Measurements from ENCODE around the gene KRTAP10-8. TPM values are rescaled to one million over a fixed set of nuclear protein-coding genes. Genes with fewer than 3 reads are reported as not detected.

KRTAP10-8 gene
- total RNA-seq, 1 donor from 2014 or later = not detected

DNA sequence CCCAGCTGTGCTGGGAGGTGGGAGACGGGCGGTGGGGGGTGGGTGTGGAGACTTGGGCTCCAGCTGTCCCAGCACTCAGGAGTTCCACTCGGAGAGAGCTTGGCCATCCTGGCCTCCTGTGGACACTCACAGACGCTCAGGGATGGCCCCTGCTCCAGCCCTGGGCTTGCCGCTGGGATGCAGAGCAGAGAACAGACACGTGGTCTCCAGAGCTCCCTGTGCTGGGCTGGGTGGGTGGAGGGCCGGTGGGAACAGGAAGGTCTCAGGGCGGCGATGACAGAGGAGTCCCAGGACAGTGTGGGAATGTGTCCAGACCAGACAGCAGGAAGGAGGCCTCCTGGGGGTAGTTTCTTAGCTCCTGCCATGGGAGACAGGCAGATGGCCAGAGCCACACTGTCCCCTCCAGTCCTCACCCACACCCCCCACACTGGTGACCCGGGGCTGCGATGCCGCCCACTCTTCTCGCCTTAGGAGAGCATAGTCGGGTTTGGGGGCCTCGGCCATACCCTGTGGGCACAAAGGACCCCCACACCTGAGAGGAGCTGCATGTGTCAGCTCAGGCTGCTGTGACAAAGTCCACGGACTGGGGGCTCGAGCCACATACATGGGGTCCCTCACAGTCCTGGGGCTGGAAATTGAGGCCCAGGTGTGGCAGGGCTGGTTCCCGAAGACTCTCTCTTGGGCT lies 17.0 kb downstream of the KRTAP10-8 start:
- no peaks in the 10 kb centered on the region for H4K20me1 ChIP-seq (ENCODE audit: low read depth)
- TF ChIP-seq, protein P1, sequence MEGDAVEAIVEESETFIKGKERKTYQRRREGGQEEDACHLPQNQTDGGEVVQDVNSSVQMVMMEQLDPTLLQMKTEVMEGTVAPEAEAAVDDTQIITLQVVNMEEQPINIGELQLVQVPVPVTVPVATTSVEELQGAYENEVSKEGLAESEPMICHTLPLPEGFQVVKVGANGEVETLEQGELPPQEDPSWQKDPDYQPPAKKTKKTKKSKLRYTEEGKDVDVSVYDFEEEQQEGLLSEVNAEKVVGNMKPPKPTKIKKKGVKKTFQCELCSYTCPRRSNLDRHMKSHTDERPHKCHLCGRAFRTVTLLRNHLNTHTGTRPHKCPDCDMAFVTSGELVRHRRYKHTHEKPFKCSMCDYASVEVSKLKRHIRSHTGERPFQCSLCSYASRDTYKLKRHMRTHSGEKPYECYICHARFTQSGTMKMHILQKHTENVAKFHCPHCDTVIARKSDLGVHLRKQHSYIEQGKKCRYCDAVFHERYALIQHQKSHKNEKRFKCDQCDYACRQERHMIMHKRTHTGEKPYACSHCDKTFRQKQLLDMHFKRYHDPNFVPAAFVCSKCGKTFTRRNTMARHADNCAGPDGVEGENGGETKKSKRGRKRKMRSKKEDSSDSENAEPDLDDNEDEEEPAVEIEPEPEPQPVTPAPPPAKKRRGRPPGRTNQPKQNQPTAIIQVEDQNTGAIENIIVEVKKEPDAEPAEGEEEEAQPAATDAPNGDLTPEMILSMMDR (IDR thresholded peaks at IDR 0.05) = no peak
- TF ChIP-seq EZH2 (IDR thresholded peaks at IDR 0.05) = no peak
- no peak for TF ChIP-seq EZH2phosphoT487 (IDR thresholded peaks at IDR 0.05)
- DNase-seq (ENCODE audit: low spot score) = no peak
- no peak overlapping the region for H3K27ac ChIP-seq
- H3K4me3 ChIP-seq = no peak overlapping the region
- H3K27me3 Mint-ChIP-seq (ENCODE audit: insufficient read depth, low read depth) = peaks cover 2% of the 10 kb centered on the region
- peaks cover 13% of the 10 kb centered on the region for H3K9me3 ChIP-seq (ENCODE audit: low read depth)
- H3K9me3 Mint-ChIP-seq = peaks cover 41% of the 10 kb centered on the region
- H3K4me1 Mint-ChIP-seq = no peaks in the 10 kb centered on the region
- no peaks in the 10 kb centered on the region for H3K4me1 ChIP-seq
- no peaks in the 10 kb centered on the region for H3K36me3 Mint-ChIP-seq
- no peaks in the 10 kb centered on the region for H3K36me3 ChIP-seq
- H3K79me2 ChIP-seq (ENCODE audit: low read depth) = no peaks in the 10 kb centered on the region
- no peak overlapping the region for H3K4me2 ChIP-seq
- no peak overlapping the region for H3K4me3 Mint-ChIP-seq
- H3F3A ChIP-seq (ENCODE audit: low read depth) = peaks cover 2% of the 10 kb centered on the region
- no peak overlapping the region for H3K27ac Mint-ChIP-seq
- H3K27me3 ChIP-seq = no peaks in the 10 kb centered on the region
- no peak overlapping the region for H3K9ac ChIP-seq
- no peak overlapping the region for H2AFZ ChIP-seq (replicated peaks)

DNA sequence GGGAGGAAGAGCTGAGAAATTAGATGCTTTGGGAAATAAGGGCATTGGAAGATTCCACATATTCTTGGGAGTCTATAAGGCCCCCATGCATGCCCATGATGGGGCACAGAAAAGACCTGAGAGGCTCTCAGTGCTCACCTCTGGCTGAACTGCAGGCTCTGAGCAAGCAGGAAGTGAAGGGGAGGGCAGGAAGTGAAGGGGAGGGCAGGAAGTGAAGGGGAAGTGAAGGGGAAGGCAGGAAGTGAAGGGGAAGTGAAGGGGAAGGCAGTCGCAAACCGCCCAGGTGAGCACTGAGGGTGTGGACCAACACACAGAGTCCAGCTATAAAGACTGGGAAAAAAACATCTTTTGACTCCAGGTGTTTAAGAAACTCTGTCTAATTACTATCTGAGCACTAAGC lies 18.6 kb downstream of the KRTAP10-8 start:
- Histone ChIP-seq H3K79me2 (ENCODE audit: low read depth) (no peaks in the 10 kb centered on the region), H3K27ac (no peak overlapping the region), H3K9me3 (ENCODE audit: low read depth) (peaks cover 8% of the 10 kb centered on the region), H4K20me1 (ENCODE audit: low read depth) (no peaks in the 10 kb centered on the region), H3K27me3 (no peaks in the 10 kb centered on the region), H3K4me1 (no peaks in the 10 kb centered on the region), H2AFZ (replicated peaks) (no peak overlapping the region), H3K36me3 (no peaks in the 10 kb centered on the region), H3F3A (ENCODE audit: low read depth) (peaks cover 2% of the 10 kb centered on the region), H3K9ac (no peak overlapping the region), H3K4me3 (no peak overlapping the region), H3K4me2 (no peak overlapping the region)
- no peaks in the 10 kb centered on the region for H3K36me3 Mint-ChIP-seq
- no peaks in the 10 kb centered on the region for H3K4me1 Mint-ChIP-seq
- TF ChIP-seq EZH2 (IDR thresholded peaks at IDR 0.05) (no peak), EZH2phosphoT487 (IDR thresholded peaks at IDR 0.05) (no peak)
- TF ChIP-seq, protein P1 (IDR thresholded peaks at IDR 0.05) = no peak
- H3K4me3 Mint-ChIP-seq = no peak overlapping the region
- no peak for DNase-seq (ENCODE audit: low spot score)
- peaks cover 31% of the 10 kb centered on the region for H3K9me3 Mint-ChIP-seq
- H3K27ac Mint-ChIP-seq = no peak overlapping the region
- peaks cover 2% of the 10 kb centered on the region for H3K27me3 Mint-ChIP-seq (ENCODE audit: insufficient read depth, low read depth)

DNA sequence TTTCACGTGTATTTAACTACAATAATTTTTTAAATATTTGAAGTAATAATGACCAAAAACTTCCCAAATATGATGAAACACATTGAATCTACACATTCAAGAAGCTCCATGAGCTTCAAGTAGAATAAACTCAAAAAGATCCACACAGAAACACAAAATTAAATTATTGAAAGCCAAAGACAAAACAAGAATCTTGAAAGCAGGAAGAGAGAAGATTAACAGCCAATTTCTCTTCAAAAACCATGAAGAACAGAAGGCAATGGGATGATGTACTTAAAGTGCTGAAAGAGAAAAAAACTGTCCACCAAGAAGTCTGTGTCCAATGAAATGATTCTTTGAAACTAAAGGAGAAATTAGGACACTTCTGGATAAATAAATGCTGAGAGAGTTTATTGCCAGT lies 20.2 kb downstream of the KRTAP10-8 start:
- H3K27ac ChIP-seq = no peak overlapping the region
- H3K9ac ChIP-seq = no peak overlapping the region
- H3K27me3 Mint-ChIP-seq (ENCODE audit: insufficient read depth, low read depth) = peaks cover 6% of the 10 kb centered on the region
- H3K27ac Mint-ChIP-seq = no peak overlapping the region
- TF ChIP-seq EZH2 (IDR thresholded peaks at IDR 0.05) = no peak
- TF ChIP-seq EZH2phosphoT487 (IDR thresholded peaks at IDR 0.05) = no peak
- TF ChIP-seq, protein P1 (IDR thresholded peaks at IDR 0.05) = no peak
- DNase-seq (ENCODE audit: low spot score) = no peak
- H2AFZ ChIP-seq (replicated peaks) = no peak overlapping the region
- H3K4me3 ChIP-seq = no peak overlapping the region
- no peaks in the 10 kb centered on the region for H3K36me3 ChIP-seq
- no peak overlapping the region for H3K4me3 Mint-ChIP-seq
- H3K36me3 Mint-ChIP-seq = no peaks in the 10 kb centered on the region
- H3F3A ChIP-seq (ENCODE audit: low read depth) = peaks cover 2% of the 10 kb centered on the region
- H3K4me2 ChIP-seq = no peak overlapping the region
- peaks cover under 1% of the 10 kb centered on the region for H3K4me1 Mint-ChIP-seq
- no peaks in the 10 kb centered on the region for H4K20me1 ChIP-seq (ENCODE audit: low read depth)
- H3K27me3 ChIP-seq = no peaks in the 10 kb centered on the region
- peaks cover 8% of the 10 kb centered on the region for H3K9me3 ChIP-seq (ENCODE audit: low read depth)
- peaks cover 3% of the 10 kb centered on the region for H3K4me1 ChIP-seq
- H3K79me2 ChIP-seq (ENCODE audit: low read depth) = no peaks in the 10 kb centered on the region
- H3K9me3 Mint-ChIP-seq = peaks cover 29% of the 10 kb centered on the region
